Measurements from ENCODE around the gene OSMR. TPM values are rescaled to one million over a fixed set of nuclear protein-coding genes. Genes with fewer than 3 reads are reported as not detected.
A peak's percentile ranks its signal among the peaks of the same experiment; 100 is the strongest.

OSMR gene
- total and polyA plus RNA-seq, 9 of the 15 experiments (the other 6 are each of a cell fraction or from before 2014, with no cell fraction given) = 0.18 to 1.7 (median 0.94) TPM

DNA sequence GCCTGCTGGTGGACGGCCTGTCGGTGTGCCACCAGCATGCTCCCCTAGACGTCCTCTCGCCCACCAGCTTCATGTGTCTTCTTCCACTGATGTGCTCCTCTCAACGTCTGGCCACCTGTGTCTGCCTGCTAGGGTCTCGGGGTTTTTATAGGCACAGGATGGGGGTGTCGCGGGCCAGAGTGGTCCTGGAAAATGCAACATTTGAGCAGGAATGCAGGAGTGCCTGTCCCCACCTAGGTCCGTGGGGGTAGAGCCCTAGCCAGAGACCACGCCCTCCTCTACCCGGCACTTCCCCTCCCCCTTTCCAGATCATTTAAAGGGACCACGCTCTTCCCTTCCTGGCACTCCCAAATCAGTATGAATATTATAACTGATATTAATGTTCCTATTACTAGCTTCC lies 48.0 kb upstream of the OSMR start (continued):
- TF ChIP-seq CC2D1A (IDR thresholded peaks at IDR 0.05) (peak; percentile 88), RAD51 (IDR thresholded peaks at IDR 0.05; ENCODE audit: borderline replicate concordance, low read depth) (no peak), ARID2 (IDR thresholded peaks at IDR 0.05) (no peak), ZNF696 (CRISPR knock-in tag; conservative IDR thresholded peaks at IDR 0.05) (no peak), ZNF140 (CRISPR knock-in tag; IDR thresholded peaks at IDR 0.05) (no peak), ZNF134 (CRISPR knock-in tag; conservative IDR thresholded peaks at IDR 0.05) (no peak), ZFP30 (CRISPR knock-in tag; IDR thresholded peaks at IDR 0.05; ENCODE audit: borderline replicate concordance) (no peak), SPI1 (IDR thresholded peaks at IDR 0.05; ENCODE audit: borderline replicate concordance, low read depth, low read length) (peak; percentile 42; the same call in 1 of the 2 replicates), CHCHD3 (CRISPR knock-in tag; IDR thresholded peaks at IDR 0.05) (no peak), RCOR1 (IDR thresholded peaks at IDR 0.05; ENCODE audit: borderline replicate concordance in 1 of 2, low read depth in 2 of 2, low read length in 2 of 2) (no peak), SOX6 (IDR thresholded peaks at IDR 0.05) (no peak), NFE2L1 (tag; IDR thresholded peaks at IDR 0.05; ENCODE audit: borderline replicate concordance, low read depth) (no peak), THRAP3 (IDR thresholded peaks at IDR 0.05; ENCODE audit: borderline replicate concordance) (no peak), CSDE1 (IDR thresholded peaks at IDR 0.05) (no peak), GTF2A2 (tag; IDR thresholded peaks at IDR 0.05) (no peak), ZNF408 (CRISPR knock-in tag; IDR thresholded peaks at IDR 0.05; ENCODE audit: low read depth) (no peak), PTRF (tag; IDR thresholded peaks at IDR 0.05) (no peak)
- TF ChIP-seq, protein P1, sequence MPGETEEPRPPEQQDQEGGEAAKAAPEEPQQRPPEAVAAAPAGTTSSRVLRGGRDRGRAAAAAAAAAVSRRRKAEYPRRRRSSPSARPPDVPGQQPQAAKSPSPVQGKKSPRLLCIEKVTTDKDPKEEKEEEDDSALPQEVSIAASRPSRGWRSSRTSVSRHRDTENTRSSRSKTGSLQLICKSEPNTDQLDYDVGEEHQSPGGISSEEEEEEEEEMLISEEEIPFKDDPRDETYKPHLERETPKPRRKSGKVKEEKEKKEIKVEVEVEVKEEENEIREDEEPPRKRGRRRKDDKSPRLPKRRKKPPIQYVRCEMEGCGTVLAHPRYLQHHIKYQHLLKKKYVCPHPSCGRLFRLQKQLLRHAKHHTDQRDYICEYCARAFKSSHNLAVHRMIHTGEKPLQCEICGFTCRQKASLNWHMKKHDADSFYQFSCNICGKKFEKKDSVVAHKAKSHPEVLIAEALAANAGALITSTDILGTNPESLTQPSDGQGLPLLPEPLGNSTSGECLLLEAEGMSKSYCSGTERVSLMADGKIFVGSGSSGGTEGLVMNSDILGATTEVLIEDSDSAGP (CRISPR knock-in tag; IDR thresholded peaks at IDR 0.05) = peak; percentile 87
- TF ChIP-seq, protein P2, sequence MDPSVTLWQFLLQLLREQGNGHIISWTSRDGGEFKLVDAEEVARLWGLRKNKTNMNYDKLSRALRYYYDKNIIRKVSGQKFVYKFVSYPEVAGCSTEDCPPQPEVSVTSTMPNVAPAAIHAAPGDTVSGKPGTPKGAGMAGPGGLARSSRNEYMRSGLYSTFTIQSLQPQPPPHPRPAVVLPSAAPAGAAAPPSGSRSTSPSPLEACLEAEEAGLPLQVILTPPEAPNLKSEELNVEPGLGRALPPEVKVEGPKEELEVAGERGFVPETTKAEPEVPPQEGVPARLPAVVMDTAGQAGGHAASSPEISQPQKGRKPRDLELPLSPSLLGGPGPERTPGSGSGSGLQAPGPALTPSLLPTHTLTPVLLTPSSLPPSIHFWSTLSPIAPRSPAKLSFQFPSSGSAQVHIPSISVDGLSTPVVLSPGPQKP (CRISPR knock-in tag; IDR thresholded peaks at IDR 0.05) = no peak
- TF ChIP-seq, protein P3, sequence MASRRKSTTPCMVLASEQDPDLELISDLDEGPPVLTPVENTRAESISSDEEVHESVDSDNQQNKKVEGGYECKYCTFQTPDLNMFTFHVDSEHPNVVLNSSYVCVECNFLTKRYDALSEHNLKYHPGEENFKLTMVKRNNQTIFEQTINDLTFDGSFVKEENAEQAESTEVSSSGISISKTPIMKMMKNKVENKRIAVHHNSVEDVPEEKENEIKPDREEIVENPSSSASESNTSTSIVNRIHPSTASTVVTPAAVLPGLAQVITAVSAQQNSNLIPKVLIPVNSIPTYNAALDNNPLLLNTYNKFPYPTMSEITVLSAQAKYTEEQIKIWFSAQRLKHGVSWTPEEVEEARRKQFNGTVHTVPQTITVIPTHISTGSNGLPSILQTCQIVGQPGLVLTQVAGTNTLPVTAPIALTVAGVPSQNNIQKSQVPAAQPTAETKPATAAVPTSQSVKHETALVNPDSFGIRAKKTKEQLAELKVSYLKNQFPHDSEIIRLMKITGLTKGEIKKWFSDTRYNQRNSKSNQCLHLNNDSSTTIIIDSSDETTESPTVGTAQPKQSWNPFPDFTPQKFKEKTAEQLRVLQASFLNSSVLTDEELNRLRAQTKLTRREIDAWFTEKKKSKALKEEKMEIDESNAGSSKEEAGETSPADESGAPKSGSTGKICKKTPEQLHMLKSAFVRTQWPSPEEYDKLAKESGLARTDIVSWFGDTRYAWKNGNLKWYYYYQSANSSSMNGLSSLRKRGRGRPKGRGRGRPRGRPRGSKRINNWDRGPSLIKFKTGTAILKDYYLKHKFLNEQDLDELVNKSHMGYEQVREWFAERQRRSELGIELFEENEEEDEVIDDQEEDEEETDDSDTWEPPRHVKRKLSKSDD (conservative IDR thresholded peaks at IDR 0.05; ENCODE audit: low read length) = no peak
- TF ChIP-seq, protein P4, sequence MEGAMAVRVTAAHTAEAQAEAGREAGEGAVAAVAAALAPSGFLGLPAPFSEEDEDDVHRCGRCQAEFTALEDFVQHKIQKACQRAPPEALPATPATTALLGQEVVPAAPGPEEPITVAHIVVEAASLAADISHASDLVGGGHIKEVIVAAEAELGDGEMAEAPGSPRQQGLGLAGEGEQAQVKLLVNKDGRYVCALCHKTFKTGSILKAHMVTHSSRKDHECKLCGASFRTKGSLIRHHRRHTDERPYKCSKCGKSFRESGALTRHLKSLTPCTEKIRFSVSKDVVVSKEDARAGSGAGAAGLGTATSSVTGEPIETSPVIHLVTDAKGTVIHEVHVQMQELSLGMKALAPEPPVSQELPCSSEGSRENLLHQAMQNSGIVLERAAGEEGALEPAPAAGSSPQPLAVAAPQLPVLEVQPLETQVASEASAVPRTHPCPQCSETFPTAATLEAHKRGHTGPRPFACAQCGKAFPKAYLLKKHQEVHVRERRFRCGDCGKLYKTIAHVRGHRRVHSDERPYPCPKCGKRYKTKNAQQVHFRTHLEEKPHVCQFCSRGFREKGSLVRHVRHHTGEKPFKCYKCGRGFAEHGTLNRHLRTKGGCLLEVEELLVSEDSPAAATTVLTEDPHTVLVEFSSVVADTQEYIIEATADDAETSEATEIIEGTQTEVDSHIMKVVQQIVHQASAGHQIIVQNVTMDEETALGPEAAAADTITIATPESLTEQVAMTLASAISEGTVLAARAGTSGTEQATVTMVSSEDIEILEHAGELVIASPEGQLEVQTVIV (CRISPR knock-in tag; IDR thresholded peaks at IDR 0.05; ENCODE audit: borderline replicate concordance) = no peak
- TF ChIP-seq, protein P5, sequence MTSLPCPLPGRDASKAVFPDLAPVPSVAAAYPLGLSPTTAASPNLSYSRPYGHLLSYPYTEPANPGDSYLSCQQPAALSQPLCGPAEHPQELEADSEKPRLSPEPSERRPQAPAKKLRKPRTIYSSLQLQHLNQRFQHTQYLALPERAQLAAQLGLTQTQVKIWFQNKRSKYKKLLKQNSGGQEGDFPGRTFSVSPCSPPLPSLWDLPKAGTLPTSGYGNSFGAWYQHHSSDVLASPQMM (CRISPR knock-in tag; IDR thresholded peaks at IDR 0.05) = no peak
